HL-60 (cell line): ENCODE data around the gene PLEKHB1.

Experiments used
- DNase-seq, 2 experiments: peaks; one replicate each; pipeline ENCODE4 v3.0.0-alpha.2; 2010 to 2020; ENCODE audit warnings: low read depth in 1 of 2, low spot score in 1 of 2
- H3K27ac ChIP-seq: fragments of 250-450 bp; sonication (Bioruptor Pico); replicated peaks from 2 replicates; pipeline ENCODE4 v1.5.1; 2020; ENCODE audit warnings: mild to moderate bottlenecking, moderate library complexity
- H3K27me3 ChIP-seq: fragments of 250-450 bp; sonication (Bioruptor Pico); 2 replicates; pipeline ENCODE4 v1.5.1; 2021; ENCODE audit warnings: mild to moderate bottlenecking, moderate library complexity; ENCODE audit not compliant: insufficient read depth, poor library complexity, severe bottlenecking
- H3K4me3 ChIP-seq: replicated peaks from 2 replicates; pipeline ENCODE4 v1.5.1; 2011; ENCODE audit warnings: mild to moderate bottlenecking, control low read depth, low read length; ENCODE audit not compliant: insufficient read depth
- CTCF ChIP-seq: IDR thresholded peaks from one replicate; pipeline ENCODE4 v1.5.1; 2011; ENCODE audit warnings: low read length, control low read depth, inconsistent platforms; ENCODE audit not compliant: insufficient read depth
- GABPA ChIP-seq: IDR thresholded peaks from 2 replicates; pipeline ENCODE4 v1.6.1; 2012; ENCODE audit warnings: low read depth
- POLR2AphosphoS5 ChIP-seq: IDR thresholded peaks from 2 replicates; pipeline ENCODE4 v1.6.1; 2012; ENCODE audit warnings: low read depth
- SPI1 ChIP-seq: IDR thresholded peaks from 2 replicates; pipeline ENCODE4 v1.6.1; 2012; ENCODE audit warnings: low read depth, mild to moderate bottlenecking, borderline replicate concordance
- TF ChIP-seq, protein P1 (sequence below): IDR thresholded peaks from 2 replicates; pipeline ENCODE4 v1.6.1; 2012; ENCODE audit warnings: low read depth; ENCODE audit not compliant: insufficient replicate concordance

Gene PLEKHB1

DNA sequence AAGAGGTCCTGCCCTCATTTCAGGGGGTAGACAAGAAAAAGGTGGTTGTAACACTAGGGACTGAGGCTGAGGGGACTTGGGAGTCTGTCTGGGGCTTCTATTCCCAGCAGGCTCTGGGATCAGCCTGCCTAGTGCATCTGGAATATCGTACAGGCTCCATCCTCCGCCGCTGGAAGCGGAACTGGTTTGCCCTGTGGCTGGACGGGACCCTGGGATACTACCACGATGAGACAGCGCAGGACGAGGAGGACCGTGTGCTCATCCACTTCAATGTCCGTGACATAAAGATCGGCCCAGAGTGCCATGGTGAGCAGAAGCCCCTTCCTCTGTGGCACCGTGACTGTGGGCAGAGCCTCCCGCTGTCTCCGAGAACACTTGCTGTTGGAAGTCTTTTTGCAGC lies 4.0 kb downstream of the PLEKHB1 start:
- no peaks in the 10 kb centered on the region for H3K27me3 ChIP-seq
- no peak for DNase-seq
- TF ChIP-seq CTCF = no peak
- TF ChIP-seq POLR2AphosphoS5 = no peak
- TF ChIP-seq, protein P1, sequence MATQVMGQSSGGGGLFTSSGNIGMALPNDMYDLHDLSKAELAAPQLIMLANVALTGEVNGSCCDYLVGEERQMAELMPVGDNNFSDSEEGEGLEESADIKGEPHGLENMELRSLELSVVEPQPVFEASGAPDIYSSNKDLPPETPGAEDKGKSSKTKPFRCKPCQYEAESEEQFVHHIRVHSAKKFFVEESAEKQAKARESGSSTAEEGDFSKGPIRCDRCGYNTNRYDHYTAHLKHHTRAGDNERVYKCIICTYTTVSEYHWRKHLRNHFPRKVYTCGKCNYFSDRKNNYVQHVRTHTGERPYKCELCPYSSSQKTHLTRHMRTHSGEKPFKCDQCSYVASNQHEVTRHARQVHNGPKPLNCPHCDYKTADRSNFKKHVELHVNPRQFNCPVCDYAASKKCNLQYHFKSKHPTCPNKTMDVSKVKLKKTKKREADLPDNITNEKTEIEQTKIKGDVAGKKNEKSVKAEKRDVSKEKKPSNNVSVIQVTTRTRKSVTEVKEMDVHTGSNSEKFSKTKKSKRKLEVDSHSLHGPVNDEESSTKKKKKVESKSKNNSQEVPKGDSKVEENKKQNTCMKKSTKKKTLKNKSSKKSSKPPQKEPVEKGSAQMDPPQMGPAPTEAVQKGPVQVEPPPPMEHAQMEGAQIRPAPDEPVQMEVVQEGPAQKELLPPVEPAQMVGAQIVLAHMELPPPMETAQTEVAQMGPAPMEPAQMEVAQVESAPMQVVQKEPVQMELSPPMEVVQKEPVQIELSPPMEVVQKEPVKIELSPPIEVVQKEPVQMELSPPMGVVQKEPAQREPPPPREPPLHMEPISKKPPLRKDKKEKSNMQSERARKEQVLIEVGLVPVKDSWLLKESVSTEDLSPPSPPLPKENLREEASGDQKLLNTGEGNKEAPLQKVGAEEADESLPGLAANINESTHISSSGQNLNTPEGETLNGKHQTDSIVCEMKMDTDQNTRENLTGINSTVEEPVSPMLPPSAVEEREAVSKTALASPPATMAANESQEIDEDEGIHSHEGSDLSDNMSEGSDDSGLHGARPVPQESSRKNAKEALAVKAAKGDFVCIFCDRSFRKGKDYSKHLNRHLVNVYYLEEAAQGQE = no peak
- TF ChIP-seq GABPA = no peak
- no peak for TF ChIP-seq SPI1
- no peak overlapping the region for H3K4me3 ChIP-seq
- no peak overlapping the region for H3K27ac ChIP-seq

DNA sequence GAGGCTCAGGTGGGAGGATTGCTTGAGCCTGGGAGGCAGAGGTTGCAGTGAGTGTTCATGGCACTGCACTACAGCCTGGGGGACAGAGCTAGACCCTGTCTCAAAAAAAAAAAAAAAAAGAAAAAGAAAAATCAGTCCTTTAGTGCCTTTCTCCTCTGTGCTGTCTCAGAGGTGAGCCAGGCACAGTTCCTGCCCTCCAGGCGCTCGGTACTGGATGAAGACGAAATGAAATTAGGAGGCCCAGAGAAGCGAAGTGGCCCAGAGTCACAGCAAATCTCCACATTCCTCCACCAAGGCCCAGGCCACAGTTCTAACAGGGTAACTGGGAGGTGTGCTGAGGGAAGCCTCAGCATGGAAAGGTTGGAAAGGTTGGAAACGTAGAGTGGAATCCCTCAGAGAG lies 4.9 kb downstream of the PLEKHB1 start:
- no peak overlapping the region for H3K4me3 ChIP-seq
- no peak overlapping the region for H3K27ac ChIP-seq
- no peaks in the 10 kb centered on the region for H3K27me3 ChIP-seq
- no peak for DNase-seq
- TF ChIP-seq GABPA (no peak), SPI1 (no peak), POLR2AphosphoS5 (no peak), CTCF (no peak)
- TF ChIP-seq, protein P1 = no peak

- no peak for DNase-seq
- TF ChIP-seq GABPA = no peak
- no peak for TF ChIP-seq CTCF
- no peak for TF ChIP-seq POLR2AphosphoS5
- TF ChIP-seq SPI1 = no peak
- TF ChIP-seq, protein P1 = no peak
- Histone ChIP-seq H3K27me3 (no peaks in the 10 kb centered on the region), H3K4me3 (no peak overlapping the region), H3K27ac (no peak overlapping the region)
Observed at GRCh38 chr11:73651661-73652045, 5.3 kb downstream of the PLEKHB1 start.
